GM12875 (cell line): ENCODE data around the gene TRAPPC8.
"Not testable (repeated sequence)": the region's sequence is repeated elsewhere in the genome, so short reads cannot be mapped to it uniquely, and the experiment has no call there.

Experiments used
- H3K4me3 ChIP-seq: one replicate; pipeline ENCODE4 v1.5.1; 2011; ENCODE audit warnings: low read depth, low read length, control low read depth
- TF ChIP-seq, protein P1 (sequence below): IDR thresholded peaks from 2 replicates; pipeline ENCODE4 v1.5.1; 2011; ENCODE audit warnings: low read depth, mild to moderate bottlenecking, control low read depth, inconsistent platforms, low read length, moderate library complexity, borderline replicate concordance; ENCODE audit not compliant: insufficient read depth

The TRAPPC8 gene

DNA sequence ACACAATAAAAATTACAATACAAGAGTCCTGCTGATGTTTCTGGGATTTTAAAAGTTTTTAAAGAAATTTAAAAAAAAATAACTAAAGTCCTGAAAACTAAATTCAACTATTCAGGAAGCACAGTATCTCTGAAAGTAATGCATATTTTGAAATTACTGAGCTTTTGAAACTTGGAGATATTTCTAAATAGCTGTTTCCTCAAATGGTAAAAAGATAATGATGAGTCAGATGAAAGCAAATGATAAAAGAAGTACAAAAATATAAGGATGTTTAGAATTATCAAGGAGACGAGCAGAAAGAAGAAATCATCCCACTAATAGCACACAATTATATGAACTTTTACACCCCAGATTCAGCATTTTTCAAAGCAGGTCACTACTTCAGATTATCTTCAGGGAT lies 92.1 kb downstream of the TRAPPC8 start:
- H3K4me3 ChIP-seq: no peak overlapping the region
- TF ChIP-seq, protein P1, sequence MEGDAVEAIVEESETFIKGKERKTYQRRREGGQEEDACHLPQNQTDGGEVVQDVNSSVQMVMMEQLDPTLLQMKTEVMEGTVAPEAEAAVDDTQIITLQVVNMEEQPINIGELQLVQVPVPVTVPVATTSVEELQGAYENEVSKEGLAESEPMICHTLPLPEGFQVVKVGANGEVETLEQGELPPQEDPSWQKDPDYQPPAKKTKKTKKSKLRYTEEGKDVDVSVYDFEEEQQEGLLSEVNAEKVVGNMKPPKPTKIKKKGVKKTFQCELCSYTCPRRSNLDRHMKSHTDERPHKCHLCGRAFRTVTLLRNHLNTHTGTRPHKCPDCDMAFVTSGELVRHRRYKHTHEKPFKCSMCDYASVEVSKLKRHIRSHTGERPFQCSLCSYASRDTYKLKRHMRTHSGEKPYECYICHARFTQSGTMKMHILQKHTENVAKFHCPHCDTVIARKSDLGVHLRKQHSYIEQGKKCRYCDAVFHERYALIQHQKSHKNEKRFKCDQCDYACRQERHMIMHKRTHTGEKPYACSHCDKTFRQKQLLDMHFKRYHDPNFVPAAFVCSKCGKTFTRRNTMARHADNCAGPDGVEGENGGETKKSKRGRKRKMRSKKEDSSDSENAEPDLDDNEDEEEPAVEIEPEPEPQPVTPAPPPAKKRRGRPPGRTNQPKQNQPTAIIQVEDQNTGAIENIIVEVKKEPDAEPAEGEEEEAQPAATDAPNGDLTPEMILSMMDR: no peak

DNA sequence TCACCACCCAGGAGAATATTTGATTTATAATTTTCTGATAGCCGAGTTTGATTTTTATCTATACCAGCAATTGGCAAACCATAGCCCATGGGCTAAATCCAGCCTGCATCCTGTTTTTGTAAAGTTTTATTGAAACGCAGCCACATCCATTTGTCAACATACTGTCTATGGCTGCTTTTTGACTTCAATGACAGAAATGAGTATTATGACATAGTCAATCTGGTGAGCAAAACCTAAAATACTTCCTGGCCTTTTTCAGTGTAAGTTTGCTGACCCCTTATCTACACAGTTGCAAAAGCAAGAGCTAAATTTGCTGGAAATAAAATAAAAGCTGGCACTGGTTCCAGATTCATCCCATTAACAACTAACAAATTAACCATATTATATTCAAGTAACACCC lies 102.4 kb downstream of the TRAPPC8 start:
- TF ChIP-seq, protein P1: no peak
- H3K4me3 ChIP-seq: no peak overlapping the region

DNA sequence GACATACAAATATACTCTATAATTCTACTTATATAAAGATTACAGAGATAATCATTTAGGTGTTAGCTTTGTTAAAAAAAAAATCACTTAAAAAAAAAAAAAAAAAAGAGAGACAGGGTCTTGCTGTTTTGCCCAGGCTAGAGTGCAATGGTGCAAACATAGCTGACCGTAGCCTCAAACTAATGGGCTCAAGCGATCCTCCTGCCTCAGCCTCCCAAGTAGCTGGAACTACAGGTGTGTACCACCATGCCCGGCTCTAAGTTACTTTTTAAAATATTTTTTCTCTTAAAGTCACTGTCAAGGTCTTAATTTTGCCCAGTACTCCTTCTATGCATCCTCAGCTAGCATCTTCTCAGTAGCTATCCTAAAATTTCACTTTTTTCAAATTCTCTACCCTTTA lies 105.0 kb downstream of the TRAPPC8 start:
- TF ChIP-seq, protein P1: no peak
- no peak overlapping the region for H3K4me3 ChIP-seq

DNA sequence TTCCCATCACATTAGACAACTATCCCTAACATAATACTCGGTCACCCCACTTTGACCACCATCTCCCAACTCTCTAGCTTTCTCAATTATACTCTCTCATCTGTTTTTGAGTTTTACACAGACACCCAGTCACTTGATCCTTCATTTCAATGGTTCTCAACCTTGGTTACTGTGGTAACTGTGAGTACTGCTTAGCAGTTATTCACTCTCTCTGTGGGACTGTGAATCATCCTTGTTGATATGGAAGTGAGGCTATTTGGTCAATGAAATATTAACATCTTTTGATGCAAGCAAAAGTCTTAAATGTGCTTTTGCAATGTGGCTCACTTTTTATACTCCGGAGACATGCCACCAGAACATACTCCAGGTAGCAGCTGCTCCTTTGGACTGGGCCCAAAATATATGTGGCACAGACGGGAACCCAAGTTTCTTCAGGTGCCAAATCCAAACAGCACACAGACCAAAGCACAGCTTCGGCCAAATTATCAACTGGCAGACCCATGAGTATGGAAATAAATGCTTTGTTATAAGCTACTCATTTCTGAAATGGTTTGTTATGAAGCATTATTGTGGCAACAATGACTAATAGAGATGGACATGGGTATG lies 107.3 kb downstream of the TRAPPC8 start:
- TF ChIP-seq, protein P1: no peak
- no peak overlapping the region for H3K4me3 ChIP-seq

DNA sequence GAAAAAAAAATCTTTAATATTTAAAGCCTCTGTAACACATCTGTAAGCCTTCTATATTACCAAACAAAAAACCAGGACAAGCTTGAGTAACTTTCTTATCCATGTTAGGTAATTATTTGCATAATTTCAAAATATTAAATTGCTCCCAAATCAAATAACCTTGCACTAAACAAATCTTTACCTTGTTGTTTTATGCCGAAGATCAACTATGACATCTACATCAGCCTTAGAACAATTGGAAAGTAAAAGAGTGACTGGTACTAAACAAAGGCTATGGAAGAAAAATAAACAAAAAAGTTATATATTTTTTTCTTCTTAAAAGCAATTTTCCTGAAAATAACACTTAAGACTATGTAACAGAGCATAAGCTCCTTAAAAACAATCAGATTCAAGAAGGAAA lies 111.0 kb downstream of the TRAPPC8 start:
- no peak overlapping the region for H3K4me3 ChIP-seq
- TF ChIP-seq, protein P1: no peak

DNA sequence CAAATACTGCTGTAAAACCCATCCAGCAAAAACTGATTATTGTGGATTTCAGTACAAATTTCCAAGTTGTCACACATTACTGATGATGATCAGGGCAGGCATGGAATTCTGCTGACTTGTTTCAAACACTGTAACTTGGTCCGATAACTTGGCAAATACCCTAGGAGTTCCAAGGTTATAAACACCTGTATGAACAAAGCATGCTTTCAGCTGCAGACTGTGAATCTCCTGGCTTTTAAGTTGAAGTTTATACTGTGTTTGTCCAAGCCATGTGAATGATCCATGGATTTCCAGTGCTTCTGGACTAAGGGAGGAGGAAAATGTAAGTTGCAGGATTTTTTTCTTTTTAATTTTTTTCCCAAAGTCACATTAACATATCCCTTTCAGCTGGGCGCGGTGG lies 112.2 kb downstream of the TRAPPC8 start:
- TF ChIP-seq, protein P1: no peak

DNA sequence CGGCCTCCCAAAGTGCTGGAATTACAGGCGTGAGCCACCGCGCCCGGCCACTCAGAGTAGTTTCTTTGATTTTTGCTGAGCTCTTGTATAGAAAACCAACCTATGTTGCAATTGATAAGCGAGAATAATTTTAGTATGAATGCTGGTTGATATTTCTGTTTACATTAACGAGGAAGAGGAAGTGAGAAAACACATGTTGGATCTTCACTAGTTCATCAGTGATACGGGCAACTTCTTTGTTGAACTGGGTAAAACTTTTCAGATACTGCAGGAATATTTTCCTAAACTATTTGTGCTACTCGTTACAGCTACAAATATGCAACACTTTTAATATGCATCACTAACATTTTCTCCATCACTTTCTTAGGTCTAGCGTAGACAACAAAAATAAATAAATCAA lies 114.3 kb downstream of the TRAPPC8 start:
- TF ChIP-seq, protein P1: no peak

More for the DNA sequence above, 112.2 kb downstream of the TRAPPC8 start:
- H3K4me3 ChIP-seq: no peak overlapping the region

DNA sequence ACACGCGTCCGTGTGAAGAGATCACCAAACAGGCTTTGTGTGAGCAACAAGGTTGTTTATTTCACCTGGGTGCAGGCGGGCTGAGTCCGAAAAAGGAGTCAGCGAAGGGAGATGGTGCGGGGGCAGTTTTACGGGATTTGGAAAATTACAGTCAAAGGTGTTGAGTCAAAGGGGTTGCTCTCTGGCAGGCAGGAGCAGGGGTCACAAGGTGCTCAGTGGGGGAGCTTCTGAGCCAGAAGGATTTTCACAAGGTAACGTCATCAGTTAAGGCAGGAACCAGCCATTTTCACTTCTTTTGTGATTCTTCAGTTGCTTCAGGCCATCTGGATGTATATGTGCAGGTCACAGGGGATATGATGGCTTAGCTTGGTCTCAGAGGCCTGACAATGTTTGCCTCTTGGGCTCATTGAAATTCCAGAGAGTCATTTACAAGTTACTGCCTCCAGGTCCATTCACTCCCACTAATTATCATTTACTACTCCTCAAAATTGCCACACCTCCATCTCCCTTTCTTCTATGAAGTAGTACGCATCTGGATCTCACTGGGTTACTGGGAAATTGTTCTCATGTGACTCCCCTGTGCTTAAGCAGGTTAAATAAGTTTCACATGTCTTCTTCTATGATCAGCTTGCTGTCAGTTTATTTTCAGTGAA lies 116.1 kb downstream of the TRAPPC8 start:
- not testable (repeated sequence) for H3K4me3 ChIP-seq

More for the DNA sequence above, 114.3 kb downstream of the TRAPPC8 start:
- no peak overlapping the region for H3K4me3 ChIP-seq
